K562 (cell line): Measurements from ENCODE around the gene MINK1. TPM values are rescaled to one million over a fixed set of nuclear protein-coding genes. Genes with fewer than 3 reads are reported as not detected.

Source experiments
- ATAC-seq: fragments of 200-7000 bp; cut with Tn5 transposase; 3 replicates; pipeline ENCODE4 v1.9.1; 2020; ENCODE audit warnings: moderate library complexity
- BruUV-seq: library from RNA; stranded (reverse); fragments of 400-500 nt; replicated peaks from 2 replicates; lab custom pipeline; 2021; lab: Mats Ljungman, UMichigan
- CTCF ChIA-PET: fragments of 300-600 bp; formaldehyde crosslinking; extraction: SDS; loops from one replicate; lab custom pipeline; 2021; ENCODE audit warnings: low intra/inter-chr PET ratio; lab: Yijun Ruan, JAX
- POLR2A ChIA-PET: fragments of 300-600, 350-650 bp; sonication (Branson Sonifier 250); formaldehyde crosslinking; extraction: SDS; loops from one replicate; lab custom pipeline; 2021; ENCODE audit warnings: antibody characterized with exemption, inconsistent platforms; lab: Yijun Ruan, JAX
- DNase-seq, 4 experiments: peaks; one replicate each; pipeline versions ENCODE4 v3.0.0 to v3.0.0-alpha.2; 2011 to 2018; ENCODE audit warnings: low spot score in 3 of 4, mixed read lengths in 3 of 4; ENCODE audit errors: extremely low read depth in 1 of 4
- FAIRE-seq: peaks from 2 replicates; lab custom pipeline; 2011; peaks lifted over from hg19 to GRCh38; lab: Jason Lieb, UNC
- H2AFZ ChIP-seq: 2 replicates; pipeline ENCODE4 v1.6.0; 2011; ENCODE audit warnings: low read depth, low read length, control low read depth, inconsistent platforms
- H3K27ac ChIP-seq: fragments of 200-600 bp; 3 replicates; pipeline ENCODE4 v1.8.0; 2011; ENCODE audit warnings: low read depth, mild to moderate bottlenecking, control low read depth, inconsistent platforms, low read length, moderate library complexity, mixed read lengths; ENCODE audit errors: extremely low read depth
- H3K27me3 ChIP-seq, 2 experiments: fragments of 300-600 bp in 1 of 2; 2 replicates in 1 of 2; 3 replicates in 1 of 2; pipeline versions ENCODE4 v1.6.0 to v1.8.0; 2011; ENCODE audit warnings: inconsistent platforms in 2 of 2, low read length in 2 of 2, mild to moderate bottlenecking in 1 of 2, mixed read lengths in 1 of 2, moderate library complexity in 1 of 2; ENCODE audit not compliant: control insufficient read depth in 2 of 2, insufficient read depth in 2 of 2
- H3K36me3 ChIP-seq: fragments of 300-600 bp; 3 replicates; pipeline ENCODE4 v1.8.0; 2011; ENCODE audit warnings: mild to moderate bottlenecking, low read length, inconsistent platforms; ENCODE audit not compliant: control insufficient read depth, insufficient read depth
- H3K4me1 ChIP-seq, 2 experiments: fragments of 200-600 bp in 1 of 2; replicated peaks in 1 of 2; 2 replicates in 1 of 2; 3 replicates in 1 of 2; pipeline versions ENCODE4 v1.5.1 to v1.8.0; 2011; ENCODE audit warnings: inconsistent platforms in 2 of 2, low read length in 2 of 2, mild to moderate bottlenecking in 1 of 2, mixed read lengths in 1 of 2, moderate library complexity in 1 of 2; ENCODE audit not compliant: control insufficient read depth in 2 of 2, insufficient read depth in 2 of 2
- H3K4me2 ChIP-seq: 2 replicates; pipeline ENCODE4 v1.6.1; 2011; ENCODE audit warnings: low read length, control low read depth, inconsistent platforms, mixed read lengths; ENCODE audit not compliant: insufficient read depth
- H3K4me3 ChIP-seq: fragments of 200-600 bp; sonication (generic), shearing (Covaris generic); 2 replicates; pipeline ENCODE4 v1.5.1; 2016; ENCODE audit warnings: control low read depth, inconsistent platforms
- H3K79me2 ChIP-seq: fragments of 200-600 bp; 3 replicates; pipeline ENCODE4 v1.8.0; 2011; ENCODE audit warnings: low read length, inconsistent platforms; ENCODE audit not compliant: control insufficient read depth, insufficient read depth
- H3K9ac ChIP-seq, 2 experiments: 2 replicates each; pipeline versions ENCODE4 v1.6.0 to v1.6.1; 2011; ENCODE audit warnings: low read depth in 2 of 2, low read length in 2 of 2, control low read depth in 1 of 2, inconsistent platforms in 1 of 2, mild to moderate bottlenecking in 1 of 2, mixed read lengths in 1 of 2; ENCODE audit not compliant: insufficient read depth in 1 of 2
- H3K9me1 ChIP-seq: one replicate; pipeline ENCODE4 v1.6.0; 2011; ENCODE audit warnings: inconsistent platforms, mild to moderate bottlenecking, low read length, moderate library complexity; ENCODE audit not compliant: control insufficient read depth, insufficient read depth
- H3K9me3 ChIP-seq: replicated peaks from 2 replicates; pipeline ENCODE4 v1.5.1; 2011; ENCODE audit warnings: low read depth, low read length, inconsistent platforms; ENCODE audit not compliant: control insufficient read depth, insufficient read depth
- H4K20me1 ChIP-seq: replicated peaks from 2 replicates; pipeline ENCODE4 v1.6.1; 2011; ENCODE audit warnings: low read length, inconsistent platforms, mixed read lengths; ENCODE audit not compliant: control insufficient read depth, insufficient read depth
- ETS1 ChIP-seq: conservative IDR thresholded peaks from 2 replicates; pipeline ENCODE4 v1.6.1; 2011; ENCODE audit warnings: low read depth, mild to moderate bottlenecking, low read length; ENCODE audit not compliant: control insufficient read depth
- ETS2 ChIP-seq: IDR thresholded peaks from 2 replicates; pipeline ENCODE4 v1.6.1; 2016; ENCODE audit warnings: borderline replicate concordance, missing genetic modification characterization, mild to moderate bottlenecking, moderate library complexity, missing compliant biosample characterization; ENCODE audit not compliant: poor library complexity, severe bottlenecking
- PCBP2 ChIP-seq: fragments of 200-400 bp; formaldehyde crosslinking; IDR thresholded peaks from 2 replicates; pipeline ENCODE4 v1.6.1; 2018; ENCODE audit warnings: low read length, low read depth, mild to moderate bottlenecking, moderate library complexity; ENCODE audit not compliant: poor library complexity, severe bottlenecking
- SAP30 ChIP-seq: fragments of 200-600 bp; sonication (generic); IDR thresholded peaks from 2 replicates; pipeline ENCODE4 v1.6.1; 2012; ENCODE audit warnings: borderline replicate concordance, low read depth, mild to moderate bottlenecking, moderate library complexity, low read length, control low read depth, inconsistent platforms; ENCODE audit not compliant: insufficient read depth, poor library complexity, severe bottlenecking
- ZNF444 ChIP-seq: fragments of 250-450 bp; sonication (Bioruptor Pico); IDR thresholded peaks from 2 replicates; pipeline ENCODE4 v1.4.0; 2020; ENCODE audit warnings: mild to moderate bottlenecking, moderate library complexity
- WGBS: fragments of 100-300 bp; shearing (Covaris generic); methylation state at CpG from one replicate; pipeline ENCODE4 v1.1.6; 2016; ENCODE audit warnings: low coverage, mixed read lengths; ENCODE audit not compliant: insufficient coverage; ENCODE audit errors: missing lambda C conversion rate; 5-methylcytosine and 5-hydroxymethylcytosine counted together
- in situ Hi-C: fragments of 300-500 bp; cut with MboI; formaldehyde crosslinking; loops from 4 replicates; pipeline ENCODE4 v1.15.0; 2018; ENCODE audit warnings: inconsistent platforms, mixed read lengths
- intact Hi-C: fragments of 100-400 bp; cut with micrococcal nuclease; formaldehyde crosslinking; loops from 2 replicates; pipeline ENCODE4 v1.14.2; 2022
- polyA plus RNA-seq, 8 experiments: library from polyadenylated mRNA; depleted of rRNA in 4 of 8; stranded (reverse) in 5 of 8; unstranded in 3 of 8; fragments of >200 nt; fragmentation: Nextera tagmentation in 2 of 8; fragmentation: Illumina TruSeq in 1 of 8; extraction: Ambion mirVana in 2 of 8; extraction: Trizol in 1 of 8; gene quantifications; 2 replicates each; pipeline versions ENCODE4 v1.2.1 to v1.2.3, GENCODE V29; 2011 to 2014; ENCODE audit warnings: inconsistent platforms in 1 of 8, missing spikeins in 1 of 8
- total RNA-seq, 7 experiments: library from RNA; depleted of rRNA in 6 of 7; stranded (reverse); fragments of >200 nt in 6 of 7; fragmentation: Illumina TruSeq in 2 of 7; extraction: Trizol in 2 of 7; gene quantifications; 2 replicates each; pipeline versions ENCODE4 v1.2.1 to v1.2.3, GENCODE V29; 2011 to 2021; ENCODE audit warnings: low replicate concordance in 1 of 7
- TF ChIP-seq, protein P1 (sequence below): fragments of 450-650 bp; IDR thresholded peaks from 2 replicates; pipeline ENCODE4 v1.6.1; 2017; ENCODE audit warnings: antibody characterized with exemption
- TF ChIP-seq, protein P2 (sequence below): fragments of 250-450 bp; sonication (Bioruptor Pico); IDR thresholded peaks from 2 replicates; pipeline ENCODE4 v1.5.0; 2021; ENCODE audit warnings: mild to moderate bottlenecking, moderate library complexity

Gene MINK1
- total and polyA plus RNA-seq, 9 of the 15 experiments (the other 6 are each of a cell fraction or from before 2014, with no cell fraction given): 0.11 to 54.2 (median 14.9) TPM

- WGBS: 98% methylated on average over 7 of the region's 9 CpGs
- FAIRE-seq (no peak), DNase-seq (no peak), ATAC-seq (no peak)
- Histone ChIP-seq H3K9me3 (no peaks in the 10 kb centered on the region), H2AFZ (no peak overlapping the region), H3K9me1 (no peaks in the 10 kb centered on the region), H3K4me3 (no peak overlapping the region), H3K4me2 (no peak overlapping the region), H3K9ac (no peak overlapping the region; a peak in 1 of 4 replicates), H3K4me1 (peaks cover 8 to 10% of the 10 kb centered on the region in 2 experiments; a peak in 4 of 5 replicates), H3K27ac (no peak overlapping the region), H3K36me3 (peaks cover 26% of the 10 kb centered on the region; the same call in 2 of the 3 replicates), H4K20me1 (no peaks in the 10 kb centered on the region; the same call in none of the 2 replicates), H3K27me3 (no peaks in the 10 kb centered on the region), H3K79me2 (peaks cover 23% of the 10 kb centered on the region; the same call in 2 of the 3 replicates)
- TF ChIP-seq SAP30: no peak
- TF ChIP-seq ZNF444: no peak
- TF ChIP-seq, protein P1, sequence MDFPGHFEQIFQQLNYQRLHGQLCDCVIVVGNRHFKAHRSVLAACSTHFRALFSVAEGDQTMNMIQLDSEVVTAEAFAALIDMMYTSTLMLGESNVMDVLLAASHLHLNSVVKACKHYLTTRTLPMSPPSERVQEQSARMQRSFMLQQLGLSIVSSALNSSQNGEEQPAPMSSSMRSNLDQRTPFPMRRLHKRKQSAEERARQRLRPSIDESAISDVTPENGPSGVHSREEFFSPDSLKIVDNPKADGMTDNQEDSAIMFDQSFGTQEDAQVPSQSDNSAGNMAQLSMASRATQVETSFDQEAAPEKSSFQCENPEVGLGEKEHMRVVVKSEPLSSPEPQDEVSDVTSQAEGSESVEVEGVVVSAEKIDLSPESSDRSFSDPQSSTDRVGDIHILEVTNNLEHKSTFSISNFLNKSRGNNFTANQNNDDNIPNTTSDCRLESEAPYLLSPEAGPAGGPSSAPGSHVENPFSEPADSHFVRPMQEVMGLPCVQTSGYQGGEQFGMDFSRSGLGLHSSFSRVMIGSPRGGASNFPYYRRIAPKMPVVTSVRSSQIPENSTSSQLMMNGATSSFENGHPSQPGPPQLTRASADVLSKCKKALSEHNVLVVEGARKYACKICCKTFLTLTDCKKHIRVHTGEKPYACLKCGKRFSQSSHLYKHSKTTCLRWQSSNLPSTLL: no peak
- no peak for TF ChIP-seq PCBP2
- TF ChIP-seq, protein P2, sequence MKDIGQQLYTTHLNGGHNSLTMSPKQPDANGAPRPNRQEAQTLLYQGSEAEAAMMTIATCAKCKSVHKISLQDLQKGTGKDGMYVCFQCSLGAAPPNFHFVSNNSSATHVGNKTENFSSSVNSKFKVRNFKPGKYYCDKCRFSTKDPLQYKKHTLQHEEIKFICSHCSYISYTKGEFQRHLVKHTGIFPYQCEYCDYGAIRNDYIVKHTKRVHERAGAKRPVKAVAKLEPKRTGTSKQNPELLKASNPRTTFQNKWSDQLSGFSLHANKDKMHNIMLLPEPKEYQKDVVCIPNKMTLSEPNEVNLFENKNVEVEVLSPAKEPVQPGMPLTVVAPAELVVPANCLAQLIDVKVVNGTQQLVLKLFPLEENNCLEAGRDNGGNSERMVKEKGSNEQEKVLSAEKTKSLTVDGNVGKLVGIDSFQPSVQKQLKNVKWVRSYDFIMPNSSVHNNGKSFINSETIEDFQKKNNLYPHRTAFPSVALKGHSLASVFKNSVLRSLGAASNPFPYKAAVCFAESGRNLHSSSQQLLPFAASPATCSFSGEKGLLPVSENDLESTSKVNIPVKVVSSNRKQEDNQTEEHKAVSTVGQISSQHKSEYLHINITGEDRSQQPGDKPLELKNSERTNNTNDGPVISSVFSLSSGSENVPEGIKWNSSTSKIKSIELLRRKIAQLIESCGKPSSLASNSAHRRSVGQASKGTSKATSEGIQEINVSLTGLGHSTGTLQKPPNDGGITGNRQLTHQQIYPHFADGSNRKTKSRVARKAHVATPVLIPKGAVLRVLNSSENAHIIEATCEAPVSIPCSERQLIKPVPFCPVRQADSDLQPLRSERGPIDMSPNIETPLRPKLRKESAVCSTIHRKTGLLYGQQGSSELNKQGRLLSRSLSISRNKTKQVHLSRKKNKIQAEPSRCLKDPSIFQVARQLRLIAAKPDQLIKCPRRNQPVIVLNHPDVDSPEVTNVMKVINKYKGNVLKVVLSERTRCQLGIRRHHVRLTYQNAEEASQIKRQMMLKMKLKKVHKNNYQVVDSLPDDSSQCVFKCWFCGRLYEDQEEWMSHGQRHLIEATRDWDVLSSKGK (CRISPR knock-in tag): no peak
- TF ChIP-seq ETS1: no peak
- no peak for TF ChIP-seq ETS2 (tag)
- in situ Hi-C loops: no loop called here
- no TSS peak for BruUV-seq
- ChIA-PET POLR2A (interaction anchor here (0.9 to 1.0 kb wide), 2 partner anchors 11 to 23 kb away, joined by 3 to 4 read pairs; no protein-coding TSS in a partner anchor), CTCF (no interaction called here)
- intact Hi-C loops: no loop called here
These were observed 27.5 kb downstream of the MINK1 start for GRCh38 chr17:4860651-4861050.
